PFSK-1 (cell line): ENCODE measurements around the gene STON1.

Experiments used
- FOXP2 ChIP-seq: optimal IDR thresholded peaks from 2 replicates; pipeline ENCODE3; 2011; ENCODE audit warnings: borderline replicate concordance, control low read depth, inconsistent platforms; ENCODE audit not compliant: insufficient read depth; ENCODE audit errors: extremely low read length, extremely low read depth
- POLR2AphosphoS5 ChIP-seq: IDR thresholded peaks from 2 replicates; pipeline ENCODE4 v1.6.1; 2012; ENCODE audit warnings: low read depth, mild to moderate bottlenecking, control low read depth, low read length, moderate library complexity
- SIN3A ChIP-seq: IDR thresholded peaks from 2 replicates; pipeline ENCODE4 v1.6.1; 2012; ENCODE audit warnings: mild to moderate bottlenecking, low read length, moderate library complexity, borderline replicate concordance; ENCODE audit not compliant: insufficient read depth
- TAF1 ChIP-seq: IDR thresholded peaks from 2 replicates; pipeline ENCODE4 v1.6.1; 2012; ENCODE audit warnings: low read length, control low read depth, borderline replicate concordance; ENCODE audit not compliant: insufficient read depth
- TF ChIP-seq, protein P1 (sequence below), 2 experiments: IDR thresholded peaks; 2 replicates each; pipeline versions ENCODE4 v1.6.1 to v1.8.0; 2011 to 2012; ENCODE audit warnings: low read depth in 2 of 2, low read length in 2 of 2, control low read depth in 1 of 2, inconsistent platforms in 1 of 2, mild to moderate bottlenecking in 1 of 2, moderate library complexity in 1 of 2; ENCODE audit not compliant: insufficient read depth in 1 of 2

STON1 gene

DNA sequence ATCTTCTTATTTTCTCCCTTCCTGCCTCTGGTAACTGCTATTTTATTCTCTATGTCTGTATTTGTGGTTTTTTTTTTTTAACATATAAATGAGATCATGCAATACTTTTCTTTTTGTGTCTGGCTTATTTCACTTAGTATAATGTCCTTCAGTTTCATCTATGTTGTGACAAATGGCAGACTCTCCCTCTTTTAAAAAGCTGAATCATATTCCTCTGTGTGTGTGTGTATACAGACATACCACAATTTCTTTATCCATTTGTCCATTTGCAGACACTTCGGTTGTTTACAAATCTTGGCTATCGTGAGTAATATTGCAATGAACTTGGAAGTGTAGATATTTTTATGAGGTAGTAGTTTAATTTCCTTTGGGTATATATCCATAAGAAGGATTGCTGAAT is 94.7 kb downstream of the STON1 start:
- TF ChIP-seq TAF1 = no peak
- no peak for TF ChIP-seq SIN3A
- no peak for TF ChIP-seq POLR2AphosphoS5
- TF ChIP-seq, protein P1, sequence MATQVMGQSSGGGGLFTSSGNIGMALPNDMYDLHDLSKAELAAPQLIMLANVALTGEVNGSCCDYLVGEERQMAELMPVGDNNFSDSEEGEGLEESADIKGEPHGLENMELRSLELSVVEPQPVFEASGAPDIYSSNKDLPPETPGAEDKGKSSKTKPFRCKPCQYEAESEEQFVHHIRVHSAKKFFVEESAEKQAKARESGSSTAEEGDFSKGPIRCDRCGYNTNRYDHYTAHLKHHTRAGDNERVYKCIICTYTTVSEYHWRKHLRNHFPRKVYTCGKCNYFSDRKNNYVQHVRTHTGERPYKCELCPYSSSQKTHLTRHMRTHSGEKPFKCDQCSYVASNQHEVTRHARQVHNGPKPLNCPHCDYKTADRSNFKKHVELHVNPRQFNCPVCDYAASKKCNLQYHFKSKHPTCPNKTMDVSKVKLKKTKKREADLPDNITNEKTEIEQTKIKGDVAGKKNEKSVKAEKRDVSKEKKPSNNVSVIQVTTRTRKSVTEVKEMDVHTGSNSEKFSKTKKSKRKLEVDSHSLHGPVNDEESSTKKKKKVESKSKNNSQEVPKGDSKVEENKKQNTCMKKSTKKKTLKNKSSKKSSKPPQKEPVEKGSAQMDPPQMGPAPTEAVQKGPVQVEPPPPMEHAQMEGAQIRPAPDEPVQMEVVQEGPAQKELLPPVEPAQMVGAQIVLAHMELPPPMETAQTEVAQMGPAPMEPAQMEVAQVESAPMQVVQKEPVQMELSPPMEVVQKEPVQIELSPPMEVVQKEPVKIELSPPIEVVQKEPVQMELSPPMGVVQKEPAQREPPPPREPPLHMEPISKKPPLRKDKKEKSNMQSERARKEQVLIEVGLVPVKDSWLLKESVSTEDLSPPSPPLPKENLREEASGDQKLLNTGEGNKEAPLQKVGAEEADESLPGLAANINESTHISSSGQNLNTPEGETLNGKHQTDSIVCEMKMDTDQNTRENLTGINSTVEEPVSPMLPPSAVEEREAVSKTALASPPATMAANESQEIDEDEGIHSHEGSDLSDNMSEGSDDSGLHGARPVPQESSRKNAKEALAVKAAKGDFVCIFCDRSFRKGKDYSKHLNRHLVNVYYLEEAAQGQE (IDR thresholded peaks at IDR 0.05; ENCODE audit: insufficient read depth in 1 of 2, low read depth in 2 of 2, low read length in 2 of 2) = no peak
- no peak for TF ChIP-seq FOXP2

DNA sequence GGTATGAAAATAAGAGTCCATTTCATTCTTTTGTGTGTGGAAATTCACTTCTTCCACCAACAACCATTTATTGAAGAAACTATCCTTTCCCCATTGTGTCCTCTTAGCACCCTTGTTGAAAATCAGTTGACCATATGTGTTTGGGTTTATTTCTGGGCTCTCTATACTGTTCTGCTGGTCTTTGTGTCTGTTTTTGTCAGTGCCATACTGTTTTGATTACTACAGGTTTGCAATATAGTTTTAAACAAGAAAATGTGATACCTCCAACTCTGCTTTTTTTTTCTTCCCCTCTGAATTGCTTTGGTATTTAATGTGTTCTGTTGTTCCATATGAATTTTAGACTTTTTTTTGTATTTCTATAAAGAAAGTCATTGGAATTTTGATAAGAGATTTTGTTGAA is 96.1 kb downstream of the STON1 start:
- no peak for TF ChIP-seq TAF1
- no peak for TF ChIP-seq SIN3A
- no peak for TF ChIP-seq FOXP2
- no peak for TF ChIP-seq POLR2AphosphoS5
- TF ChIP-seq, protein P1 (IDR thresholded peaks at IDR 0.05; ENCODE audit: insufficient read depth in 1 of 2, low read depth in 2 of 2, low read length in 2 of 2) = no peak

DNA sequence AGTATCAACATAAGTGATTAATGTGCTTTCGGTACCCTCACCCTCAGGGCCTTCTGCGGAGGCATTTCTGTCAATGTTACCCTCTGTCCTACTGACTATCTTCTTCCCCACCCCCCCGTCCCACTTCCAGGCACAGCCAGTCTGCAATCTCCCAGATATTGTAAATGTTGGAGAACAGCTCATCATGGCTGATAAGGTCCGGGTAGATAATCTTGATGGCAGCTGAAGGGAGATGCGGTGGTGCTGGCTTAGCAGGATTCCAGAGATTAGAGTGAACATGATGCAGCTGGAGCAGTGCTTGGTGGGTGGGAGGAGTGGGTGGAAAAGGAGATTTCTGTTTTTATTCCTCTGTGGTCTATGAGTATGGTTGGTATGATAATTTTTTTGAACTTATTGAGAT is 103.2 kb downstream of the STON1 start:
- TF ChIP-seq POLR2AphosphoS5 (no peak), TAF1 (no peak), FOXP2 (no peak), SIN3A (no peak)
- TF ChIP-seq, protein P1 (IDR thresholded peaks at IDR 0.05; ENCODE audit: insufficient read depth in 1 of 2, low read depth in 2 of 2, low read length in 2 of 2) = no peak

DNA sequence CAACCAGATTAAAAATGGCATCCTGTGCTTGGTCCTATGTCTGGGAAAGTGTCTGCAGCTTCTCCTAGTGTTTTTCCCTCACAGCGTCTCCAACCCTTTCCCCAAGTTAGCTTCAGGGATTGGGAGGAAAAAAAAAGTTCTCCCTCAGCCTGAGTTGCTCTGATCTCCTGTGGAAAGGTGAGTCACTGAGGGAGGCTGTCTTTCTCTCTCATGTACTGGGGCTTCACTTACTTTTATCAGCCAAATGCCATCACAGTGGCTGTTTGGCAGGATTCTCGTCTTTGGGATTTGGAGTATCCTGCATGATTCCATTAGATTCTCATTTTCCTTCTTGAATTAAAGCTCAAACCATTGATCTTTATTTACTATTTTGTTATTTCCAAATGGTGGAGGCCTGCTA is 105.8 kb downstream of the STON1 start:
- TF ChIP-seq SIN3A (no peak), FOXP2 (no peak), POLR2AphosphoS5 (no peak), TAF1 (no peak)
- TF ChIP-seq, protein P1 (IDR thresholded peaks at IDR 0.05; ENCODE audit: insufficient read depth in 1 of 2, low read depth in 2 of 2, low read length in 2 of 2) = no peak

DNA sequence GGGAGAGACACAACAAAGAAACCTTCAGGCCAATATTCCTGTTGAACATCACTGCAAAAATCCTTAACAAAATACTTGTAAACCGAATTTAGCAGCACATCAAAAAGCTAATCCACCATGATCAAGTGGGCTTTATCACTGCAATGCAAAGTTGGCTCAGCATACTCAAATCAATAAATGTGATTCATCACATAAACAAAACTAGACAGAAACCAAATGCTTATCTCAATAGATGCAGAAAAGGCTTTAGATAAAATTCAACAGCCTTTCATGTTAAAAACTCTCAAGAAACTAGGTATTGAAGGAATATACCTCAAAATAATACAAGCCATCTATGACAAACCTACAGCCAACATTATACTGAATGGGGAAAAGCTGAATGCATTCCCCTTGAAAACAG is 108.3 kb downstream of the STON1 start:
- TF ChIP-seq TAF1 (no peak), POLR2AphosphoS5 (no peak), SIN3A (no peak), FOXP2 (no peak)
- TF ChIP-seq, protein P1 (IDR thresholded peaks at IDR 0.05; ENCODE audit: insufficient read depth in 1 of 2, low read depth in 2 of 2, low read length in 2 of 2) = no peak
